Endothelial cell of umbilical vein (primary cell): ENCODE data around the gene SSBP3. TPM values are rescaled to one million over a fixed set of nuclear protein-coding genes. Genes with fewer than 3 reads are reported as not detected.

Source experiments
- BruUV-seq: library from RNA; stranded (reverse); fragments of 400-500 nt; replicated peaks from 2 replicates; lab custom pipeline; 2021; lab: Mats Ljungman, UMichigan
- CTCF ChIA-PET: fragments of 300-600, 350-600 bp; sonication (Branson Sonifier 250); formaldehyde crosslinking; loops from one replicate; lab custom pipeline; 2021; ENCODE audit warnings: antibody characterized with exemption, inconsistent platforms; lab: Charles Lee
- POLR2A ChIA-PET: fragments of 300-600, 350-600 bp; sonication (Branson Sonifier 250); formaldehyde crosslinking; loops from one replicate; lab custom pipeline; 2021; ENCODE audit warnings: antibody characterized with exemption, inconsistent platforms; lab: Charles Lee
- DNase-seq: peaks from one replicate; pipeline ENCODE4 v3.0.0-alpha.2; 2011; ENCODE audit warnings: low read depth, low spot score
- FAIRE-seq: peaks from 2 replicates; lab custom pipeline; 2011; peaks lifted over from hg19 to GRCh38; lab: Jason Lieb, UNC
- H2AFZ ChIP-seq: 2 replicates; pipeline ENCODE4 v1.6.0; 2012; ENCODE audit warnings: low read depth, low read length, control low read depth, inconsistent platforms
- H3K27ac ChIP-seq: 2 replicates; pipeline ENCODE4 v1.5.1; 2011; ENCODE audit warnings: low read depth, mild to moderate bottlenecking, control low read depth, low read length, moderate library complexity; ENCODE audit not compliant: insufficient read depth
- H3K27me3 ChIP-seq, 2 experiments: 2 replicates each; pipeline versions ENCODE4 v1.6.0 to v1.6.1; 2011; ENCODE audit warnings: low read length in 2 of 2, mixed read lengths in 1 of 2; ENCODE audit not compliant: control insufficient read depth in 2 of 2, insufficient read depth in 2 of 2
- H3K36me3 ChIP-seq, 2 experiments: 2 replicates in 1 of 2; 3 replicates in 1 of 2; pipeline ENCODE4 v1.5.1; 2011; ENCODE audit warnings: low read length in 2 of 2, mild to moderate bottlenecking in 1 of 2, moderate library complexity in 1 of 2; ENCODE audit not compliant: control insufficient read depth in 2 of 2, insufficient read depth in 2 of 2; ENCODE audit errors: extremely low read depth in 1 of 2
- H3K4me1 ChIP-seq: 3 replicates; pipeline ENCODE4 v1.5.1; 2011; ENCODE audit warnings: mild to moderate bottlenecking, low read length; ENCODE audit not compliant: control insufficient read depth, insufficient read depth; ENCODE audit errors: extremely low read depth
- H3K4me2 ChIP-seq: 2 replicates; pipeline ENCODE4 v1.6.1; 2011; ENCODE audit warnings: low read length, control low read depth, mixed read lengths; ENCODE audit not compliant: insufficient read depth
- H3K4me3 ChIP-seq, 3 experiments: fragments of 200-600 bp in 1 of 3; sonication (generic), shearing (Covaris generic) in 1 of 3; replicated peaks in 1 of 3; 2 replicates each; pipeline ENCODE4 v1.5.1; 2011 to 2016; ENCODE audit warnings: control low read depth in 3 of 3, low read length in 3 of 3, mild to moderate bottlenecking in 2 of 3, inconsistent platforms in 1 of 3, low read depth in 1 of 3, moderate library complexity in 1 of 3; ENCODE audit not compliant: insufficient read depth in 1 of 3
- H3K79me2 ChIP-seq: 2 replicates; pipeline ENCODE4 v1.6.0; 2012; ENCODE audit warnings: low read length, inconsistent platforms; ENCODE audit not compliant: control insufficient read depth, insufficient read depth
- H3K9ac ChIP-seq: replicated peaks from 2 replicates; pipeline ENCODE3; 2011; ENCODE audit warnings: low read length, control low read depth; ENCODE audit not compliant: insufficient read depth; ENCODE audit errors: extremely low read depth
- H3K9me1 ChIP-seq: replicated peaks from 3 replicates; pipeline ENCODE4 v1.6.0; 2011; ENCODE audit warnings: mild to moderate bottlenecking, low read length; ENCODE audit not compliant: control insufficient read depth, insufficient read depth; ENCODE audit errors: extremely low read depth
- H3K9me3 ChIP-seq: replicated peaks from 2 replicates; pipeline ENCODE4 v1.5.1; 2012; ENCODE audit warnings: low read length, inconsistent platforms; ENCODE audit not compliant: control insufficient read depth, insufficient read depth
- H4K20me1 ChIP-seq: replicated peaks from 2 replicates; pipeline ENCODE3; 2011; ENCODE audit warnings: mild to moderate bottlenecking, low read length; ENCODE audit not compliant: control insufficient read depth, insufficient read depth; ENCODE audit errors: extremely low read depth
- CTCF ChIP-seq, 2 donors: IDR thresholded peaks; 1 replicate in 1 of 2; 2 replicates in 1 of 2; pipeline ENCODE4 v1.5.1; 2011; ENCODE audit warnings: low read length in 2 of 2, mild to moderate bottlenecking in 2 of 2, moderate library complexity in 2 of 2, control low read depth in 1 of 2, inconsistent platforms in 1 of 2, low read depth in 1 of 2; ENCODE audit not compliant: insufficient read depth in 1 of 2; ENCODE audit errors: extremely low read depth in 1 of 2
- EZH2 ChIP-seq: IDR thresholded peaks from 2 replicates; pipeline ENCODE4 v1.6.1; 2012; ENCODE audit warnings: borderline replicate concordance, low read depth, mild to moderate bottlenecking, moderate library complexity, low read length, inconsistent platforms; ENCODE audit not compliant: severe bottlenecking
- FOS ChIP-seq: IDR thresholded peaks from 2 replicates; pipeline ENCODE4 v1.6.1; 2011; ENCODE audit warnings: mild to moderate bottlenecking, low read length, moderate library complexity, borderline replicate concordance; ENCODE audit not compliant: insufficient read depth
- GATA2 ChIP-seq: IDR thresholded peaks from 2 replicates; pipeline ENCODE4 v1.7.0; 2011; ENCODE audit warnings: low read depth, mild to moderate bottlenecking, moderate library complexity, mixed read lengths, low read length; ENCODE audit not compliant: insufficient read length, insufficient read depth
- JUN ChIP-seq: IDR thresholded peaks from 2 replicates; pipeline ENCODE4 v1.6.1; 2011; ENCODE audit warnings: borderline replicate concordance, low read depth; ENCODE audit not compliant: insufficient read length, insufficient read depth
- MYC ChIP-seq: IDR thresholded peaks from one replicate; pipeline ENCODE4 v1.6.1; 2011; ENCODE audit warnings: mild to moderate bottlenecking, low read depth, low read length
- POLR2A ChIP-seq: IDR thresholded peaks from 2 replicates; pipeline ENCODE4 v1.6.1; 2012; ENCODE audit warnings: low read depth, mild to moderate bottlenecking, control low read depth, low read length
- POLR2AphosphoS5 ChIP-seq: IDR thresholded peaks from 2 replicates; pipeline ENCODE4 v1.6.1; 2012; ENCODE audit warnings: low read depth, mild to moderate bottlenecking, control low read depth, low read length, moderate library complexity; ENCODE audit not compliant: insufficient read depth
- dilution Hi-C: fragments of 300-500 bp; cut with MboI; formaldehyde crosslinking; loops from one replicate; pipeline ENCODE4 v1.15.0; 2019; ENCODE audit warnings: low sequenced_read_pairs; ENCODE audit not compliant: extremely low pct_ligation_motif_present
- intact Hi-C: fragments of 100-400 bp; cut with micrococcal nuclease; formaldehyde crosslinking; loops from one replicate; pipeline ENCODE4 v1.10.0; 2022
- polyA plus RNA-seq, 4 experiments: library from polyadenylated mRNA; depleted of rRNA in 3 of 4; stranded (reverse) in 3 of 4; unstranded in 1 of 4; fragments of >200 nt; gene quantifications; 2 replicates each; pipeline versions ENCODE4 v1.2.1 to v1.2.3, GENCODE V29; 2011 to 2012; ENCODE audit warnings: missing spikeins in 1 of 4
- total RNA-seq: library from RNA; stranded (reverse); gene quantifications from 2 replicates; pipeline ENCODE4 v1.2.3, GENCODE V29; 2021
- TF ChIP-seq, protein P1 (sequence below): IDR thresholded peaks from 2 replicates; pipeline ENCODE4 v1.6.1; 2011; ENCODE audit not compliant: insufficient read depth, insufficient read length

Gene SSBP3
- total and polyA plus RNA-seq, 2 donors (not counting 3 experiments of a cell fraction or from before 2014, with no cell fraction given), result 44.9 to 59.4 TPM

DNA sequence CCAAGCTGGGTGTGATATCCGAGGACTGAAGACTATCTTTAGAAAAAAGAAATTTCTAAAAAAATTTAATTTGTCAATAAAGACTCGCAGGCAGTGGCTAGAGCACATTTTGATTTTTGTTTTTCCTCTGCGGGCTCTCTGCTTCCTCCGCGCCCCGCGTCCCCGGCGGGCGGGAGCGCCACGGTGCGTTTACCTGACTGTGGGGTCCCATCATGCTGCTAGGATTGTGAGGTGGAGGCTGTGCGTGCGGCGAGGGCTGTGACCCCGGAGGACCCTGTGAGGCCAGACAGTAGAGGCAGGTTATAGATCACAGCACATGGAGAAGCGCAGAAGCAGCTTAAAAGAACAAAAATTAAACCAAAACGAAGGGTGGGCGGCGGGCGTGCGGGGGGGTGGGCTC is 148.3 kb downstream of the SSBP3 start:
- FAIRE-seq (no peak), DNase-seq (no peak)
- no peak overlapping the region for H2AFZ ChIP-seq
- H3K4me2 ChIP-seq, result no peak overlapping the region
- dilution Hi-C loops (no loop called here), intact Hi-C loops (no loop called here)
- no peaks in the 10 kb centered on the region for H4K20me1 ChIP-seq
- H3K9ac ChIP-seq, result no peak overlapping the region
- H3K27me3 ChIP-seq, result no peaks in the 10 kb centered on the region
- no peaks in the 10 kb centered on the region for H3K9me3 ChIP-seq
- CTCF ChIA-PET, result no interaction called here
- peaks cover 20% of the 10 kb centered on the region for H3K4me1 ChIP-seq
- BruUV-seq, result no TSS peak
- POLR2A ChIA-PET, result no interaction called here
- no peak overlapping the region for H3K27ac ChIP-seq
- no peaks in the 10 kb centered on the region for H3K79me2 ChIP-seq
- no peak overlapping the region for H3K4me3 ChIP-seq
- no peaks in the 10 kb centered on the region for H3K9me1 ChIP-seq
- TF ChIP-seq JUN (no peak), EZH2 (no peak), CTCF (IDR thresholded peaks at IDR 0.05; ENCODE audit: extremely low read depth in 1 of 2, insufficient read depth in 1 of 2, low read depth in 1 of 2, low read length in 2 of 2) (no peak), POLR2AphosphoS5 (no peak)
- peaks cover 0 to 3% of the 10 kb centered on the region in 2 experiments for H3K36me3 ChIP-seq

GRCh38 chr1:54257346-54257620 is 148.9 kb downstream of the SSBP3 start:
- Histone ChIP-seq H3K27ac (no peak overlapping the region), H3K79me2 (no peaks in the 10 kb centered on the region), H3K4me3 (no peak overlapping the region), H3K27me3 (no peaks in the 10 kb centered on the region), H3K4me1 (peaks cover 16% of the 10 kb centered on the region), H3K9me1 (no peaks in the 10 kb centered on the region), H3K9me3 (no peaks in the 10 kb centered on the region), H2AFZ (no peak overlapping the region), H3K9ac (no peak overlapping the region), H4K20me1 (no peaks in the 10 kb centered on the region), H3K4me2 (no peak overlapping the region), H3K36me3 (peaks cover 0 to 3% of the 10 kb centered on the region in 2 experiments)
- no peak for DNase-seq
- no TSS peak for BruUV-seq
- no peak for FAIRE-seq
- TF ChIP-seq JUN (no peak), EZH2 (no peak), GATA2 (no peak), POLR2A (no peak), POLR2AphosphoS5 (no peak), CTCF (IDR thresholded peaks at IDR 0.05; ENCODE audit: extremely low read depth in 1 of 2, insufficient read depth in 1 of 2, low read depth in 1 of 2, low read length in 2 of 2) (no peak), MYC (no peak), FOS (no peak)
- TF ChIP-seq, protein P1, sequence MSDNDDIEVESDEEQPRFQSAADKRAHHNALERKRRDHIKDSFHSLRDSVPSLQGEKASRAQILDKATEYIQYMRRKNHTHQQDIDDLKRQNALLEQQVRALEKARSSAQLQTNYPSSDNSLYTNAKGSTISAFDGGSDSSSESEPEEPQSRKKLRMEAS, result no peak
- intact Hi-C loops, result no loop called here
- ChIA-PET CTCF (no interaction called here), POLR2A (no interaction called here)
- dilution Hi-C loops, result no loop called here
